Lower leg skin (tissue), 4 donors: ENCODE measurements around the gene RAB14. TPM values are rescaled to one million over a fixed set of nuclear protein-coding genes. Genes with fewer than 3 reads are reported as not detected.
A peak's percentile ranks its signal among the peaks of the same experiment; 100 is the strongest.

Experiments used
- DNase-seq, 2 donors: peaks; one replicate each; pipeline ENCODE4 v3.0.0-alpha.2; 2019; ENCODE audit warnings: low spot score in 2 of 2
- H3K4me3 ChIP-seq: fragments of 200-600 bp; sonication (generic); 2 replicates; pipeline ENCODE4 v1.5.1; 2017; ENCODE audit warnings: mild to moderate bottlenecking, low read depth; ENCODE audit not compliant: poor library complexity, severe bottlenecking
- CTCF ChIP-seq, 3 donors: fragments of 450-650 bp; IDR thresholded peaks; one replicate each; pipeline ENCODE4 v1.5.1; 2016; ENCODE audit warnings: antibody characterized with exemption in 3 of 3, mild to moderate bottlenecking in 3 of 3, moderate library complexity in 2 of 3
- POLR2A ChIP-seq, 2 donors: fragments of 450-650 bp; IDR thresholded peaks; one replicate each; pipeline ENCODE4 v1.6.1; 2016 to 2017; ENCODE audit warnings: antibody characterized with exemption in 2 of 2, mild to moderate bottlenecking in 1 of 2, moderate library complexity in 1 of 2
- WGBS, 2 donors: methylation state at CpG; one replicate each; pipeline ENCODE4 v1.1.5; 2018; 5-methylcytosine and 5-hydroxymethylcytosine counted together
- intact Hi-C: fragments of 100-400 bp; cut with DNase I; formaldehyde crosslinking; loops from one replicate; pipeline ENCODE4 v1.15.0; 2023; ENCODE audit warnings: low total_unique reads
- total RNA-seq, 4 donors: library from RNA; depleted of rRNA; stranded (reverse); fragments of >200 nt; gene quantifications; one replicate each; pipeline ENCODE4 v1.1.0, GENCODE V29; 2016

The RAB14 gene
- total RNA-seq, 4 donors from 2014 or later: 43.9 to 50.8 (median 49.6) TPM

- no peak overlapping the region for H3K4me3 ChIP-seq
- intact Hi-C loops: loop anchor here (10.0 kb wide), 1 partner anchor 97 kb away; no protein-coding TSS in a partner anchor
- DNase-seq: no peak
- TF ChIP-seq POLR2A (IDR thresholded peaks at IDR 0.05): no peak
- no peak for TF ChIP-seq CTCF (IDR thresholded peaks at IDR 0.05)
- 93 to 95% methylated on average over 4 of the region's 4 CpGs for WGBS, 2 donors
These were observed 16.1 kb upstream of the RAB14 start for GRCh38 chr9:121217609-121218292.

GRCh38 chr9:121216271-121216805 lies 14.7 kb upstream of the RAB14 start:
- 87% methylated on average over 3 of the region's 3 CpGs for WGBS, 2 donors
- no peak for DNase-seq
- TF ChIP-seq POLR2A (IDR thresholded peaks at IDR 0.05): no peak
- TF ChIP-seq CTCF (IDR thresholded peaks at IDR 0.05): no peak
- intact Hi-C loops: loop anchor here (10.0 kb wide), 1 partner anchor 98 kb away; no protein-coding TSS in a partner anchor
- H3K4me3 ChIP-seq: no peak overlapping the region

- H3K4me3 ChIP-seq: no peak overlapping the region
- DNase-seq: no peak
- intact Hi-C loops: loop anchor here (5.0 to 10.0 kb wide), 2 partner anchors 101 to 188 kb away; no protein-coding TSS in a partner anchor
- TF ChIP-seq POLR2A (IDR thresholded peaks at IDR 0.05): no peak
- 76 to 86% methylated on average over 2 of the region's 2 CpGs for WGBS, 2 donors
These were observed 12.3 kb upstream of the RAB14 start for GRCh38 chr9:121214005-121214404.

GRCh38 chr9:121213136-121213806 lies 11.6 kb upstream of the RAB14 start:
- TF ChIP-seq POLR2A (IDR thresholded peaks at IDR 0.05) (no peak), CTCF (IDR thresholded peaks at IDR 0.05) (peak in 1 of 3 donors; percentile 92)
- peak; percentile 91 to 98 for DNase-seq
- 17% methylated on average over 9 of the region's 9 CpGs for WGBS, 2 donors
- H3K4me3 ChIP-seq: no peak overlapping the region
- intact Hi-C loops: loop anchor here (5.0 to 10.0 kb wide), 2 partner anchors 102 to 189 kb away; no protein-coding TSS in a partner anchor

- DNase-seq: no peak
- TF ChIP-seq CTCF (IDR thresholded peaks at IDR 0.05): no peak
- no peak overlapping the region for H3K4me3 ChIP-seq
- intact Hi-C loops: loop anchor here (5.0 to 10.0 kb wide), 2 partner anchors 104 to 192 kb away; no protein-coding TSS in a partner anchor
- 86 to 94% methylated on average over 5 of the region's 5 CpGs for WGBS, 2 donors
These were observed 8.9 kb upstream of the RAB14 start for GRCh38 chr9:121210536-121210935.

GRCh38 chr9:121207371-121207940 lies 5.8 kb upstream of the RAB14 start:
- TF ChIP-seq POLR2A (IDR thresholded peaks at IDR 0.05) (no peak), CTCF (IDR thresholded peaks at IDR 0.05) (no peak)
- intact Hi-C loops: no loop called here
- no peak for DNase-seq
- H3K4me3 ChIP-seq: no peak overlapping the region
- 64 to 81% methylated on average over 2 of the region's 2 CpGs for WGBS, 2 donors
